ENCODE results near the gene GBA3. TPM values are rescaled to one million over a fixed set of nuclear protein-coding genes. Genes with fewer than 3 reads are reported as not detected.

GBA3 gene
- total RNA-seq, 1 experiment from 2014 or later = not detected

DNA sequence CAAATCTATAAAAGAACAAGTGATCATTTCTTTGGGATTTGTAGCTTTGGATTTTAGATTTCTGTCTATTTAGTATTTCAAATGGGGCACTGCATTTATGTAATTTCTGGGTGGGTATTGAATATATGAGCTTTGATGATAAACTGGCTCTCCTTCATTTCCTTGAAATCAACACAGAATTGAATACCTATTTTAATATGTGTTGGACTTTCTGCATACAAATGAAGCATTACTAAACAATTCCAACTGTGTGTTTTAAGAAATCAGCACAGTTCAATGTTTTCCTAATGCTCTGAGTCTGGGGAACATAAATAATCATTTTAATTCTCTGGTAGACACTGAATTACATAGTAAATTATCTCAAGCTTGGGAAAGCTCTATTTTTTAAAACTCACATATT lies 42.0 kb upstream of the GBA3 start:
- Histone ChIP-seq H3K27ac (ENCODE audit: insufficient read length, low read depth, low read length) (no peak overlapping the region), H2BK5ac (ENCODE audit: insufficient read length, low read length) (no peak overlapping the region), H2BK20ac (ENCODE audit: low read depth, low read length, poor library complexity, severe bottlenecking) (no peak overlapping the region), H3K27me3 (ENCODE audit: insufficient read depth, low read length) (no peaks in the 10 kb centered on the region), H3K79me1 (ENCODE audit: insufficient read depth, low read depth, low read length, poor library complexity, severe bottlenecking) (no peaks in the 10 kb centered on the region), H3K56ac (ENCODE audit: insufficient read length, low read depth, low read length) (no peak overlapping the region), H3K23me2 (ENCODE audit: insufficient read length, low read depth, low read length, poor library complexity, severe bottlenecking) (no peaks in the 10 kb centered on the region), H2AFZ (ENCODE audit: low read length) (no peak overlapping the region), H3K4me2 (ENCODE audit: insufficient read depth, insufficient read length, low read length) (no peak overlapping the region), H2AK5ac (ENCODE audit: insufficient read length, low read length) (no peak overlapping the region), H3K4me1 (ENCODE audit: insufficient read depth, low read length) (no peaks in the 10 kb centered on the region), H2BK12ac (ENCODE audit: insufficient read length, low read depth, low read length) (no peak overlapping the region), H2BK15ac (ENCODE audit: low read depth, low read length) (no peak overlapping the region), H3K9ac (ENCODE audit: extremely low read depth, insufficient read length, low read length) (no peak overlapping the region), H3K23ac (ENCODE audit: insufficient read length, low read depth, low read length) (no peak overlapping the region), H4K5ac (ENCODE audit: insufficient read length, low read depth, low read length) (no peak overlapping the region), H4K20me1 (ENCODE audit: control insufficient read depth, insufficient read depth, insufficient read length) (no peaks in the 10 kb centered on the region), H2BK120ac (ENCODE audit: low read depth, low read length, poor library complexity, severe bottlenecking) (no peak overlapping the region), H4K91ac (ENCODE audit: insufficient read length, low read depth, low read length) (no peak overlapping the region), H3T11ph (ENCODE audit: low read length) (no peak overlapping the region), H3K79me2 (ENCODE audit: insufficient read depth, low read length) (no peaks in the 10 kb centered on the region), H3K4ac (ENCODE audit: low read depth, low read length) (no peak overlapping the region), H4K8ac (replicated peaks; ENCODE audit: insufficient read length, low read depth, low read length) (no peak overlapping the region), H3K9me3 (ENCODE audit: control insufficient read depth, low read depth, low read length) (no peaks in the 10 kb centered on the region), H3K14ac (ENCODE audit: insufficient read depth, low read length) (no peak overlapping the region), H3K18ac (ENCODE audit: insufficient read length, low read depth, low read length) (no peak overlapping the region)
- Mint-ChIP-seq H3K9me3 (no peaks in the 10 kb centered on the region), H3K27ac (no peak overlapping the region), H3K36me3 (ENCODE audit: insufficient read depth in 1 of 3, low read depth in 3 of 3) (no peaks in the 10 kb centered on the region; a peak in 1 of 7 replicates), H3K4me3 (no peak overlapping the region), H3K27me3 (ENCODE audit: low read depth) (no peaks in the 10 kb centered on the region), H3K4me1 (no peaks in the 10 kb centered on the region)
- TF ChIP-seq, protein P1, sequence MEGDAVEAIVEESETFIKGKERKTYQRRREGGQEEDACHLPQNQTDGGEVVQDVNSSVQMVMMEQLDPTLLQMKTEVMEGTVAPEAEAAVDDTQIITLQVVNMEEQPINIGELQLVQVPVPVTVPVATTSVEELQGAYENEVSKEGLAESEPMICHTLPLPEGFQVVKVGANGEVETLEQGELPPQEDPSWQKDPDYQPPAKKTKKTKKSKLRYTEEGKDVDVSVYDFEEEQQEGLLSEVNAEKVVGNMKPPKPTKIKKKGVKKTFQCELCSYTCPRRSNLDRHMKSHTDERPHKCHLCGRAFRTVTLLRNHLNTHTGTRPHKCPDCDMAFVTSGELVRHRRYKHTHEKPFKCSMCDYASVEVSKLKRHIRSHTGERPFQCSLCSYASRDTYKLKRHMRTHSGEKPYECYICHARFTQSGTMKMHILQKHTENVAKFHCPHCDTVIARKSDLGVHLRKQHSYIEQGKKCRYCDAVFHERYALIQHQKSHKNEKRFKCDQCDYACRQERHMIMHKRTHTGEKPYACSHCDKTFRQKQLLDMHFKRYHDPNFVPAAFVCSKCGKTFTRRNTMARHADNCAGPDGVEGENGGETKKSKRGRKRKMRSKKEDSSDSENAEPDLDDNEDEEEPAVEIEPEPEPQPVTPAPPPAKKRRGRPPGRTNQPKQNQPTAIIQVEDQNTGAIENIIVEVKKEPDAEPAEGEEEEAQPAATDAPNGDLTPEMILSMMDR (conservative IDR thresholded peaks at IDR 0.05) = no peak
- DNase-seq = no peak
